IPS-18c (cell line): ENCODE results near the gene CRELD2.

ENCODE experiments used
- H3K4me3 ChIP-seq: 2 replicates; pipeline ENCODE4 v1.7.0; 2013; ENCODE audit warnings: low read depth, mild to moderate bottlenecking, low read length, moderate library complexity; ENCODE audit not compliant: insufficient read depth
- H3K9me3 ChIP-seq: one replicate; pipeline ENCODE4 v1.6.1; 2013; ENCODE audit warnings: mild to moderate bottlenecking, low read length, moderate library complexity; ENCODE audit not compliant: control insufficient read depth, insufficient read depth

Gene CRELD2

GRCh38 chr22:49905465-49905864 is 13.0 kb upstream of the CRELD2 start:
- H3K4me3 ChIP-seq, result no peak overlapping the region
- no peaks in the 10 kb centered on the region for H3K9me3 ChIP-seq

GRCh38 chr22:49906071-49906798 is 12.2 kb upstream of the CRELD2 start:
- no peaks in the 10 kb centered on the region for H3K9me3 ChIP-seq
- H3K4me3 ChIP-seq, result no peak overlapping the region

DNA sequence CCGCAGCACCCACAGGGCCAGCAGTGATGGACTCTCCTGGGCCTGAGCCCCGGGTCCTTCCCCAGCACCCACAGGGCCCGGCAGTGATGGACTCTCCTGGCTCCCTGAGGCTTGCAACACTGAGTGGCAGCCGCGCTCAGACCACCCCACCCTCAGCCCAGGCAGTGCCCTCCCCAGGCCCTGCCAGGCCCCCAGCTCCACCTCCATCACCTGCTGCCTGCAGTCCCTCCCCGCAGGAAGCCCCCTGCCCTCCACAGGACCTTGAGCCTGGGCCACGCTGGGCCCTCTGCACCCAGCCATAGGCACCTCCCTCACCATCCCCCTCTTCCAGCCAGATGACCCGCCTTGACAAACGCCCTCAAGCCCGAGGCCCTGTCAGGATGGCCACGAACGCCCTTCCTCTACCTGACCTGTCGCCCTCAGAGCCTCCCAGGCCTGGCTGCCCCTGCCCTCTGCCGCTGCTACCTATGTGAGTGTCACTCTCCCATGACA is 11.6 kb upstream of the CRELD2 start:
- no peaks in the 10 kb centered on the region for H3K9me3 ChIP-seq
- H3K4me3 ChIP-seq, result no peak overlapping the region

DNA sequence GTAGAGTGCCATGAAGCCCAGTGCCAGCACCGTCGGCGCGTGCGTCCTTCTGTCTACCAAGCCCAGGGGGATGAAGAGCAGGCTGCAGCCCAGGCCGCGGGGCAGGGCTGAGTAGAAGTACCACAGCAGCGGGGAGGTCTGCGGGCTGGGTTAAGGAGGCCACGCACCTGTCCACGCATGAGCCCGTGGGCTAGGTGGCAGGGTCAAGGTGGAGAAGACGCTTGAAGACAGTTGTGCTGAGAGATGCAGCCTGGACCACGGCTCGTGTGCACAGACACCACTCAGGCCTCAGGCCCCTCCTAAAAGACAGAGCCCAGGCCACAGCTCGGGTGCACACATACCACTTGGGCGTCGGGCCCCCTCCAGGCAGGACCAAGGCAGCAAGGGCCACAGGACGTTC is 10.6 kb upstream of the CRELD2 start:
- no peak overlapping the region for H3K4me3 ChIP-seq
- no peaks in the 10 kb centered on the region for H3K9me3 ChIP-seq

DNA sequence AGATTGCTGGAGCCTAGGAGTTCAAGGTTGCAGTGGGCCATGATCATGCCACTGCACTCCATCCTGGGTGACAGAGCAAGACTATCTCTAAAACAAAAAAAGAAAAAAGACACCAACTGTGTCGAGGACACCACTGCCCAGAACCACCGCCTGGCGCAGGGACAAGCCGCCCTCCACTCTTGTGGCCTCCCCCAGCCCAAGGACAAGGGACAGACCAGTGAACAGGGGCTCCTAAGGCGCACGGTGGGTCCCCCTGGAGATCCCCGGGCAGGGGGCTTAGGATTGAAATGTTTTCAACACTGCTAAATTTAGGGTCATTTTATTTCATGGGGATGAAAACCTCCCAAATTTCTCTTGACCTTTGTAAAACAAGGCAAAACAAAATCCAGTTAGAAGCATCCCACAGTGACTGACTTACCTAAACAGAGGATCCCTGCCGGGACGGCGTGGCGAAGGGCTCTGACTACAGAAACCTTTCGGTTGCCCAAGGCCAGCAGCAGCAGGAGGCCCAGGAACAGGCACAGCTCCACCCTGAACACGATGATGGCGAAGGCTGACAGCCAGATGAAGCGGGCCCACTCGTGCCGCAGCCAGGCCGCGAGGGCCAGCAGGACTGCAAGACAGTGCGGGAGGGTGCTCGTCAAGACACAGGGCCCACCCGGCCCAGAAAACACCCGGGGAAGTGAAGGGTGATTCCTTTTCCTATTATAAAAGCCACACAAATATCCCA is 8.8 kb upstream of the CRELD2 start:
- Histone ChIP-seq H3K4me3 (no peak overlapping the region), H3K9me3 (no peaks in the 10 kb centered on the region)

- Histone ChIP-seq H3K9me3 (no peaks in the 10 kb centered on the region), H3K4me3 (no peak overlapping the region)
Observed at GRCh38 chr22:49910229-49911155, 7.9 kb upstream of the CRELD2 start.

- Histone ChIP-seq H3K9me3 (no peaks in the 10 kb centered on the region), H3K4me3 (no peak overlapping the region)
Observed at GRCh38 chr22:49911881-49912625, 6.4 kb upstream of the CRELD2 start.

DNA sequence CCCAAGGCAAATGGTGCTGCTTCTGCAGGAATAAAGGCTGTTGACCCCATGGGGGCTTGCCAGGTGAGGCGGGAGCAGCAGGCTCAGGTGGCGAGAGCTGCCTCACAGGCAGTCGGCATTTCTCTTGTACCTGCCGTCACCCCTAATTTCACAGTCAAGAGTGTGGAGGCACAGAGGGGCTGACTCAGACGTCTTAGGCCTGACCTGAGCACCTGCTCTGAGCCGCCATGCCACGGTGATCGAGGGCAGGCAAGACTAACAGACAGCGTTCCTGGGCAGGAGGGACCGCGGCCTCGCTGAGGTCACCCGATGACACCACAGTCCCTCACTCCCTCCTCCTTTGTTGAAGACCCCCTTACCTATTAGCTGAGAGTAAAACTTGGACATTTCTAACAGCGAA is 5.4 kb upstream of the CRELD2 start:
- no peak overlapping the region for H3K4me3 ChIP-seq
- H3K9me3 ChIP-seq, result no peaks in the 10 kb centered on the region

DNA sequence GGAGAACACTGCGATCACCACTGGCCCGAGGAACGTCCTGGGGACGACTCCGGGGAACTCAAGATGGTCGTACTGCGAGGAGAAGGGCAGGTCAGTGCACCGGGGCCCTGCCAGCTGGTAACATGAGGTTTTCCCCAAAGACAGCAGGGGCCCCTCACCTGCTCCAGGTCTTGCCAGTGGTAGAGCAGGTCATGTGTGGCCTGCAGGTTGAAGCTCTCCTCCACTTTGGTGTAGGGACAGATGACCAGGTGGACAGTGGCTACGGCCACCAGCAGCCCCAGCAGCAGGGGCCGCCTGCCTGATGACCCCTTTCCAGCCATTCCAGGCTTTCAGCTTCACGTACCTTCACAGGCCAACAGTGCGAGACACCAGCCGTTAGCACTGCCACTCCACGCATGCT is 5.0 kb upstream of the CRELD2 start:
- Histone ChIP-seq H3K4me3 (no peak overlapping the region), H3K9me3 (no peaks in the 10 kb centered on the region)

DNA sequence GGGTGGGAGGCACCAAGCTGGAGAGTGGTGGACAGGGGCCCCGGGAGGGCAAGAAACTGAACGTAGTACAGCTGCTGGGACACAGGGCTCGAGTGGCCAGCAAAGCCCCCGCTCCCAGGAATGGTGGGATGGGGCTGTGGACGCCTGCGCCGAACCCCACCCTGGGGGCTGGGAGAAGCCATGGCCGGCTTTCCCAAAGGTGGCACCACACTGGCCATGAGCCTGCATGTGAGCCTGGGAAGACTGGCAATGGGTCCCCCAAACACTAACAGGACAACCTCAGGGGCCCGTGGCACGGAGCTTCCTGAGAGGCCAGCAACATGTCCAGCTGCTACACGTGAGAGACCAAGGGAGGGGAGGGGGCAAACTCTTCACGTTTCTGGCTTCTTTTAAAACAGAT is 4.2 kb upstream of the CRELD2 start:
- H3K4me3 ChIP-seq, result no peak overlapping the region
- no peaks in the 10 kb centered on the region for H3K9me3 ChIP-seq

GRCh38 chr22:49915610-49916009 is 2.8 kb upstream of the CRELD2 start:
- Histone ChIP-seq H3K4me3 (no peak overlapping the region), H3K9me3 (no peaks in the 10 kb centered on the region)

DNA sequence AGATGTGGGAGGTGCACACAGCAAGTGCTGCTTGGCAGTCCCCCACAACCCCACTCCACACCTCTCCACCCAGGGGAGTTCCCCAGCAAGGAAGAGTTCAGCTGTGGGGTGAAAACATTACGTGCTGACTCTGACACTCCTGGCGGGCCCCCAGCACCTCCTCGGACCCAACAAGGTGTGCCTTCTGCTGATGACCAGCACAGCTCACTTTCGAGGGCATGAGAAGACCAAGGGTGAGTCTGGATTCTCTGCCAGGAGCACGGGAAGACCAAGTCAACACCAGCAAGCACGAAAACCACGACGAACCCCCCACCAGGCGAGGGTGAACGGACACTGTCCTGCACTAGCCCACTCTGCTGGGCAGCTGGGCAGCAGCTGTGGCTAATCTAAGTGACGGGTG is 1.6 kb upstream of the CRELD2 start:
- Histone ChIP-seq H3K4me3 (no peak overlapping the region), H3K9me3 (no peaks in the 10 kb centered on the region)

GRCh38 chr22:49918911-49919881 is 762 bp downstream of the CRELD2 start:
- H3K9me3 ChIP-seq, result no peaks in the 10 kb centered on the region
- peak overlapping the region; percentile 67 for H3K4me3 ChIP-seq

- Histone ChIP-seq H3K4me3 (no peak overlapping the region), H3K9me3 (no peaks in the 10 kb centered on the region)
Observed at GRCh38 chr22:49920859-49921258, 2.4 kb downstream of the CRELD2 start.

GRCh38 chr22:49921508-49922278 is 3.3 kb downstream of the CRELD2 start:
- Histone ChIP-seq H3K9me3 (no peaks in the 10 kb centered on the region), H3K4me3 (no peak overlapping the region)
